HG03378 (cell line): ENCODE measurements around the gene DLK2.
A peak's percentile ranks its signal among the peaks of the same experiment; 100 is the strongest.
"Not testable (repeated sequence)": the region's sequence is repeated elsewhere in the genome, so short reads cannot be mapped to it uniquely, and the experiment has no call there.

Source experiments
- ATAC-seq: cut with Tn5 transposase; IDR thresholded peaks from one replicate; pipeline ENCODE4 v1.9.1; 2021; ENCODE audit warnings: mild to moderate bottlenecking, moderate library complexity; ENCODE audit not compliant: unreplicated experiment

The DLK2 gene

GRCh38 chr6:43428112-43428570, 27.2 kb downstream of the DLK2 start:
- ATAC-seq, result no peak

GRCh38 chr6:43427406-43428111, 27.8 kb downstream of the DLK2 start, which contains the start of gene ABCC10:
Gene ABCC10 (plus strand): TSS chr6:43427541. CDS start chr6:43427979, 438 bp downstream.
- ATAC-seq, result peak; percentile 89

GRCh38 chr6:43426928-43427405, 28.4 kb downstream of the DLK2 start:
- ATAC-seq, result no peak

GRCh38 chr6:43425083-43425482, 30.3 kb downstream of the DLK2 start:
- ATAC-seq, result not testable (repeated sequence)

GRCh38 chr6:43421831-43422230, 33.5 kb downstream of the DLK2 start:
- ATAC-seq, result no peak

- no peak for ATAC-seq
These were observed 35.2 kb downstream of the DLK2 start for GRCh38 chr6:43420012-43420709.

- no peak for ATAC-seq
These were observed 38.4 kb downstream of the DLK2 start for GRCh38 chr6:43416935-43417334.

- ATAC-seq, result not testable (repeated sequence)
These were observed 40.1 kb downstream of the DLK2 start for GRCh38 chr6:43415275-43415674.

GRCh38 chr6:43413002-43413401, 42.3 kb downstream of the DLK2 start:
- ATAC-seq, result no peak

GRCh38 chr6:43412541-43412940, 42.8 kb downstream of the DLK2 start:
- ATAC-seq, result no peak

GRCh38 chr6:43410776-43411175, 44.6 kb downstream of the DLK2 start:
- ATAC-seq, result not testable (repeated sequence)

GRCh38 chr6:43408259-43408658, 47.1 kb downstream of the DLK2 start:
- ATAC-seq, result no peak

- ATAC-seq, result no peak
These were observed 48.1 kb downstream of the DLK2 start for GRCh38 chr6:43407296-43407695.

- ATAC-seq, result no peak
These were observed 50.0 kb downstream of the DLK2 start for GRCh38 chr6:43405354-43405753.

GRCh38 chr6:43402820-43403219, 52.5 kb downstream of the DLK2 start:
- no peak for ATAC-seq

GRCh38 chr6:43401730-43402129, 53.6 kb downstream of the DLK2 start:
- no peak for ATAC-seq
